Measurements from ENCODE around the gene POLR3E. TPM values are rescaled to one million over a fixed set of nuclear protein-coding genes. Genes with fewer than 3 reads are reported as not detected.

Gene POLR3E
- total RNA-seq, 1 experiment from 2014 or later, result 103 TPM

- peaks cover 9 to 19% of the 10 kb centered on the region in 2 experiments for H3K4me1 Mint-ChIP-seq
- no peak overlapping the region for H3K56ac ChIP-seq (ENCODE audit: insufficient read length, low read depth, low read length)
- no peaks in the 10 kb centered on the region for H4K20me1 ChIP-seq (ENCODE audit: control insufficient read depth, insufficient read depth, insufficient read length)
- no peak overlapping the region for H2BK120ac ChIP-seq (ENCODE audit: low read depth, low read length, poor library complexity, severe bottlenecking)
- H2BK15ac ChIP-seq (ENCODE audit: low read depth, low read length), result 0 out of 2 replicates have a peak overlapping the region, but pooled peaks have one; percentile 87
- H4K5ac ChIP-seq (ENCODE audit: insufficient read length, low read depth, low read length), result no peak overlapping the region
- no peak overlapping the region for H4K8ac ChIP-seq (replicated peaks; ENCODE audit: insufficient read length, low read depth, low read length)
- H2AFZ ChIP-seq (ENCODE audit: low read length), result no peak overlapping the region
- no peak overlapping the region for H3K27ac ChIP-seq (ENCODE audit: insufficient read length, low read depth, low read length)
- no peak overlapping the region for H2AK5ac ChIP-seq (ENCODE audit: insufficient read length, low read length)
- H2BK5ac ChIP-seq (ENCODE audit: insufficient read length, low read length), result no peak overlapping the region
- H3K79me2 ChIP-seq (ENCODE audit: insufficient read depth, low read length), result no peaks in the 10 kb centered on the region
- H2BK12ac ChIP-seq (ENCODE audit: insufficient read length, low read depth, low read length), result no peak overlapping the region
- H3K79me1 ChIP-seq (ENCODE audit: insufficient read depth, low read depth, low read length, poor library complexity, severe bottlenecking), result no peaks in the 10 kb centered on the region
- H3K4me1 ChIP-seq (ENCODE audit: insufficient read depth, low read length), result no peaks in the 10 kb centered on the region
- no peak overlapping the region for H3K4ac ChIP-seq (ENCODE audit: low read depth, low read length)
- no peak overlapping the region for H3K4me2 ChIP-seq (ENCODE audit: insufficient read depth, insufficient read length, low read length)
- WGBS (ENCODE audit: extremely low coverage, insufficient read length, low lambda C conversion rate), result no CpG with 5 or more reads among the region's 4 CpGs
- no peak for DNase-seq
- H3K9ac ChIP-seq (ENCODE audit: extremely low read depth, insufficient read length, low read length), result no peak overlapping the region
- H3K9me3 ChIP-seq (ENCODE audit: control insufficient read depth, low read depth, low read length), result no peaks in the 10 kb centered on the region
- H3K18ac ChIP-seq (ENCODE audit: insufficient read length, low read depth, low read length), result no peak overlapping the region
- peak overlapping the region in 2 of 3 experiments; percentile 75 to 92; a peak in 2 of 7 replicates for H3K27ac Mint-ChIP-seq
- H3K4me3 Mint-ChIP-seq, result no peak overlapping the region
- no peak for TF ChIP-seq CTCF (conservative IDR thresholded peaks at IDR 0.05)
- no peak overlapping the region for H3K14ac ChIP-seq (ENCODE audit: insufficient read depth, low read length)
- no peak overlapping the region for H2BK20ac ChIP-seq (ENCODE audit: low read depth, low read length, poor library complexity, severe bottlenecking)
- H3K23me2 ChIP-seq (ENCODE audit: insufficient read length, low read depth, low read length, poor library complexity, severe bottlenecking), result no peaks in the 10 kb centered on the region
- no peaks in the 10 kb centered on the region for H3K27me3 ChIP-seq (ENCODE audit: insufficient read depth, low read length)
- H3K36me3 Mint-ChIP-seq (ENCODE audit: insufficient read depth in 1 of 3, low read depth in 3 of 3), result no peaks in the 10 kb centered on the region
- H3K27me3 Mint-ChIP-seq (ENCODE audit: low read depth), result peaks cover under 1% of the 10 kb centered on the region; the same call in 1 of the 2 replicates
- no peak overlapping the region for H4K91ac ChIP-seq (ENCODE audit: insufficient read length, low read depth, low read length)
- H3K23ac ChIP-seq (ENCODE audit: insufficient read length, low read depth, low read length), result no peak overlapping the region
- H3T11ph ChIP-seq (ENCODE audit: low read length), result no peak overlapping the region
- H3K9me3 Mint-ChIP-seq, result no peaks in the 10 kb centered on the region
Observed at GRCh38 chr16:22291860-22292318, 5.3 kb upstream of the POLR3E start.
